Vagina (tissue), 2 donors: Measurements from ENCODE around the gene CHRND.

Experiments
- POLR2A ChIP-seq, 2 donors: fragments of 450-650 bp; IDR thresholded peaks; one replicate each; pipeline ENCODE4 v1.6.1; 2017; ENCODE audit warnings: antibody characterized with exemption in 2 of 2, mild to moderate bottlenecking in 2 of 2, moderate library complexity in 2 of 2
- POLR2AphosphoS5 ChIP-seq, 2 donors: sonication (generic); formaldehyde crosslinking; IDR thresholded peaks; one replicate each; pipeline ENCODE4 v1.9.0; 2017; ENCODE audit warnings: antibody characterized with exemption in 2 of 2, mild to moderate bottlenecking in 2 of 2, low read depth in 1 of 2; ENCODE audit not compliant: insufficient read depth in 1 of 2
- TF ChIP-seq, protein P1 (sequence below), 3 experiments: fragments of 450-650 bp in 2 of 3; fragments of 200-600 bp in 1 of 3; sonication (generic) in 1 of 3; IDR thresholded peaks; one replicate each; pipeline ENCODE4 v1.5.1; 2017 to 2019; ENCODE audit warnings: antibody characterized with exemption in 3 of 3, mild to moderate bottlenecking in 2 of 3, moderate library complexity in 2 of 3

DNA sequence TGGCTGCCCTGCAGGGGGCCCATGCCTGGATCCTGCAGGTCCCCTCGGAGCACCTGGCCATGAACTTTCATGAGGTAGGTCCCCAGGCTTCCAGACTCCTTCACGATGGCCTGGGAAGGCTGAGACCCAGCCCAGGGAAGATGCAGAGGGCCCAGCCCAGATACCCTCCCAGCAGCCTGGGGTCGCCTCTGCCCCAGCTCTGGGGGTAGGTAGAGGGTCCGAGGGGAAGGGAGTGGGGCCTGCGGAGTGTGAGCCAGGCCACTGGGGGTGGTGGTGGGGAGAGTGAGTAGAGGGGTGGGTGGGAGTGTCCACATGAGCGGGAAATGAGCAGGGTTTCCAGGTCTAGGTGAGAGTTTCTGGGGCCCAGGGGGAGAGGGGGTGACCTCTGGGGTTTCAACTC lies 1.2 kb upstream of the CHRND start:
- TF ChIP-seq, protein P1, sequence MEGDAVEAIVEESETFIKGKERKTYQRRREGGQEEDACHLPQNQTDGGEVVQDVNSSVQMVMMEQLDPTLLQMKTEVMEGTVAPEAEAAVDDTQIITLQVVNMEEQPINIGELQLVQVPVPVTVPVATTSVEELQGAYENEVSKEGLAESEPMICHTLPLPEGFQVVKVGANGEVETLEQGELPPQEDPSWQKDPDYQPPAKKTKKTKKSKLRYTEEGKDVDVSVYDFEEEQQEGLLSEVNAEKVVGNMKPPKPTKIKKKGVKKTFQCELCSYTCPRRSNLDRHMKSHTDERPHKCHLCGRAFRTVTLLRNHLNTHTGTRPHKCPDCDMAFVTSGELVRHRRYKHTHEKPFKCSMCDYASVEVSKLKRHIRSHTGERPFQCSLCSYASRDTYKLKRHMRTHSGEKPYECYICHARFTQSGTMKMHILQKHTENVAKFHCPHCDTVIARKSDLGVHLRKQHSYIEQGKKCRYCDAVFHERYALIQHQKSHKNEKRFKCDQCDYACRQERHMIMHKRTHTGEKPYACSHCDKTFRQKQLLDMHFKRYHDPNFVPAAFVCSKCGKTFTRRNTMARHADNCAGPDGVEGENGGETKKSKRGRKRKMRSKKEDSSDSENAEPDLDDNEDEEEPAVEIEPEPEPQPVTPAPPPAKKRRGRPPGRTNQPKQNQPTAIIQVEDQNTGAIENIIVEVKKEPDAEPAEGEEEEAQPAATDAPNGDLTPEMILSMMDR (IDR thresholded peaks at IDR 0.05): no peak
- TF ChIP-seq POLR2AphosphoS5 (IDR thresholded peaks at IDR 0.05; ENCODE audit: insufficient read depth in 1 of 2, low read depth in 1 of 2) (no peak), POLR2A (IDR thresholded peaks at IDR 0.05) (no peak)
